HepG2 (cell line): ENCODE measurements around the gene ARHGEF4. TPM values are rescaled to one million over a fixed set of nuclear protein-coding genes. Genes with fewer than 3 reads are reported as not detected.

Experiments used
- ATAC-seq: fragments of 200-7000 bp; cut with Tn5 transposase; 3 replicates; pipeline ENCODE4 v1.9.1; 2020; ENCODE audit warnings: mild to moderate bottlenecking, moderate library complexity
- BruUV-seq: library from RNA; stranded (reverse); fragments of 400-500 nt; replicated peaks from 2 replicates; lab custom pipeline; 2021; lab: Mats Ljungman, UMichigan
- CTCF ChIA-PET: fragments of 300-600 bp; formaldehyde crosslinking; extraction: SDS; loops from one replicate; lab custom pipeline; 2021; ENCODE audit warnings: low total read pairs, inconsistent platforms, low intra/inter-chr PET ratio; lab: Yijun Ruan, JAX
- POLR2A ChIA-PET: fragments of 350-600 bp; sonication (Branson Sonifier 250); formaldehyde crosslinking; loops from one replicate; lab custom pipeline; 2020; ENCODE audit warnings: antibody characterized with exemption, inconsistent platforms; lab: Yijun Ruan, JAX
- DNase-seq: peaks from one replicate; pipeline ENCODE4 v3.0.0-alpha.2; 2015; ENCODE audit warnings: low spot score
- FAIRE-seq: peaks from 3 replicates; lab custom pipeline; 2011; peaks lifted over from hg19 to GRCh38; lab: Jason Lieb, UNC
- H2AFZ ChIP-seq: one replicate; pipeline ENCODE4 v1.6.1; 2011; ENCODE audit warnings: low read length, inconsistent platforms
- H3K27ac ChIP-seq: fragments of 300-600 bp; 3 replicates; pipeline ENCODE4 v1.8.0; 2011; ENCODE audit warnings: mixed run types, mild to moderate bottlenecking, mixed read lengths, low read length, inconsistent platforms; ENCODE audit not compliant: insufficient read depth; ENCODE audit errors: extremely low read length
- H3K27me3 ChIP-seq, 2 experiments: fragments of 200-600 bp in 1 of 2; 2 replicates in 1 of 2; 3 replicates in 1 of 2; pipeline versions ENCODE4 v1.6.0 to v1.8.0; 2011; ENCODE audit warnings: low read length in 2 of 2, mild to moderate bottlenecking in 2 of 2, moderate library complexity in 2 of 2, inconsistent platforms in 1 of 2; ENCODE audit not compliant: insufficient read depth in 2 of 2, control insufficient read depth in 1 of 2
- H3K36me3 ChIP-seq, 2 experiments: fragments of 200-600 bp in 1 of 2; replicated peaks in 1 of 2; 2 replicates in 1 of 2; 3 replicates in 1 of 2; pipeline versions ENCODE4 v1.5.1 to v1.8.0; 2011; ENCODE audit warnings: low read length in 2 of 2, inconsistent platforms in 1 of 2; ENCODE audit not compliant: insufficient read depth in 2 of 2, control insufficient read depth in 1 of 2
- H3K4me1 ChIP-seq: 2 replicates; pipeline ENCODE4 v1.5.1; 2012; ENCODE audit warnings: low read length, inconsistent platforms; ENCODE audit not compliant: insufficient read depth
- H3K4me2 ChIP-seq: 2 replicates; pipeline ENCODE4 v1.6.0; 2011; ENCODE audit warnings: low read depth, low read length, inconsistent platforms
- H3K4me3 ChIP-seq, 3 experiments: fragments of 200-600 bp in 1 of 3; sonication (generic), shearing (Covaris generic) in 1 of 3; replicated peaks in 1 of 3; 2 replicates each; pipeline ENCODE4 v1.5.1; 2011 to 2016; ENCODE audit warnings: low read length in 3 of 3, inconsistent platforms in 2 of 3, low read depth in 2 of 3, mild to moderate bottlenecking in 2 of 3, control low read depth in 1 of 3, mixed read lengths in 1 of 3; ENCODE audit not compliant: insufficient read depth in 1 of 3
- H3K79me2 ChIP-seq: one replicate; pipeline ENCODE4 v1.6.1; 2011; ENCODE audit warnings: low read length, inconsistent platforms; ENCODE audit not compliant: insufficient read depth
- H3K9ac ChIP-seq: 2 replicates; pipeline ENCODE4 v1.6.0; 2011; ENCODE audit warnings: mild to moderate bottlenecking, low read depth, low read length, inconsistent platforms; ENCODE audit not compliant: insufficient read depth
- H3K9me3 ChIP-seq: 2 replicates; pipeline ENCODE4 v1.5.1; 2012; ENCODE audit warnings: mild to moderate bottlenecking, low read length
- H4K20me1 ChIP-seq: 2 replicates; pipeline ENCODE4 v1.6.0; 2011; ENCODE audit warnings: inconsistent platforms, mild to moderate bottlenecking, low read length, moderate library complexity; ENCODE audit not compliant: insufficient read depth
- MAFF ChIP-seq: IDR thresholded peaks from 2 replicates; pipeline ENCODE4 v1.6.1; 2011; ENCODE audit warnings: low read depth, low read length, improper control_type of control experiment
- MAFK ChIP-seq, 2 experiments: IDR thresholded peaks in 1 of 2; conservative IDR thresholded peaks in 1 of 2; 2 replicates each; pipeline ENCODE4 v1.6.1; 2011; ENCODE audit warnings: improper control_type of control experiment in 2 of 2, low read length in 2 of 2
- SSRP1 ChIP-seq: IDR thresholded peaks from 2 replicates; pipeline ENCODE4 v1.6.1; 2016; ENCODE audit warnings: control low read depth
- ZNF138 ChIP-seq: sonication (generic); formaldehyde crosslinking; IDR thresholded peaks from 2 replicates; pipeline ENCODE4 v1.5.0; 2020; ENCODE audit warnings: mild to moderate bottlenecking, low read depth, missing genetic modification reagents
- ZNF383 ChIP-seq: sonication (generic); formaldehyde crosslinking; IDR thresholded peaks from 2 replicates; pipeline ENCODE4 v1.4.0; 2020; ENCODE audit warnings: missing genetic modification reagents, mild to moderate bottlenecking, borderline replicate concordance
- ZNF607 ChIP-seq: sonication (generic); formaldehyde crosslinking; IDR thresholded peaks from 2 replicates; pipeline ENCODE4 v1.5.1; 2020; ENCODE audit warnings: missing genetic modification reagents, mild to moderate bottlenecking, borderline replicate concordance
- WGBS: methylation state at CpG from one replicate; pipeline ENCODE4 v1.1.6; 2017; ENCODE audit warnings: low lambda C conversion rate; 5-methylcytosine and 5-hydroxymethylcytosine counted together
- in situ Hi-C: cut with HindIII; loops from 2 replicates; pipeline ENCODE4 v1.10.0; 2017; ENCODE audit warnings: low pct_unique_long_range_greater_than_20kb; ENCODE audit not compliant: extremely low pct_ligation_motif_present
- intact Hi-C: fragments of 100-400 bp; cut with micrococcal nuclease; formaldehyde crosslinking; loops from one replicate; pipeline ENCODE4 v1.10.0; 2022; ENCODE audit not compliant: unreplicated experiment
- polyA plus RNA-seq, 8 experiments: library from polyadenylated mRNA; depleted of rRNA in 3 of 8; stranded (reverse) in 7 of 8; unstranded in 1 of 8; fragments of >200 nt; fragmentation: Illumina TruSeq in 4 of 8; extraction: Trizol in 4 of 8; gene quantifications; 2 replicates each; pipeline versions ENCODE4 v1.2.1 to v1.2.3, GENCODE V29; 2011 to 2016; ENCODE audit warnings: low read depth in 4 of 8, missing spikeins in 1 of 8, mixed read lengths in 1 of 8; ENCODE audit not compliant: insufficient read depth in 1 of 8
- total RNA-seq, 5 experiments: library from RNA; depleted of rRNA; stranded (reverse); fragments of >200 nt; fragmentation: Illumina TruSeq; extraction: Trizol; gene quantifications; 2 replicates each; pipeline ENCODE4 v1.2.3, GENCODE V29; 2016; ENCODE audit warnings: low read depth in 1 of 5
- TF ChIP-seq, protein P1 (sequence below): sonication (generic); formaldehyde crosslinking; IDR thresholded peaks from 2 replicates; pipeline ENCODE4 v1.8.0; 2022; ENCODE audit warnings: missing genetic modification reagents, mild to moderate bottlenecking, borderline replicate concordance

The ARHGEF4 gene
- total and polyA plus RNA-seq, 2 of the 13 experiments (the other 11 are each of a cell fraction or from before 2014, with no cell fraction given), result 0.11 to 0.13 TPM

DNA sequence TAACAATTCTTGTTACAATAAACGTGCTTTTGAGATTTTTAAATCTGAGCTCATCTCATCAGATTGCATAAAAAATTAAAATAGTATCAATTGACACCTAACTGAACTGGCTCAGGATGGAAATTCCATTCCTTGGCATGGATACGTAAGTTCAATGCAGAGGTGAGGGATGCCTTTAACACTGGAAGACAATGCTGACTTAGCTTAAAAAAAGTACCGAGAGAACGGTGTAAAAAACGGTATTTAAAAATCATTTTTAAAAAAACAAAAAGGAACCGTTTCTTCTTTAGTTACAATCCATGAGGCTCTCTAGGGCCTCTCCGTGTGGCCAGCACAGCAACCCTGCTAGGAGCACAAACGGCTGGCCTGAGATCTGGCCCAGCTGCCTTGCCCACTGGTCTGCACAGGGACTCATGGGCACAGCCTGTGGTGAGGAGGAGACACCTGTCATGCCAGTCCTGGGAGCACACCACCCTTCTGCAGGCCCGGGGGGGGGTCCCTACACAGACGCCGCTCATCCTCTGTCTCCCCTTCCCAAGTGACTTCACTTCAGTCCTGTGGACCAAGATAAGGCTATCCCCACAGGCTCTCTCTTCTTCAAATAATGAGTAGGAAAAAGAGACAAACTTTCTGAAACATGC lies 211.3 kb downstream of the ARHGEF4 start:
- in situ Hi-C loops (no loop called here), intact Hi-C loops (no loop called here)
- WGBS, result 96% methylated on average over 11 of the region's 11 CpGs
- Histone ChIP-seq H3K4me2 (no peak overlapping the region), H2AFZ (no peak overlapping the region), H3K4me3 (no peak overlapping the region), H3K27me3 (no peaks in the 10 kb centered on the region), H3K9me3 (no peaks in the 10 kb centered on the region), H3K9ac (no peak overlapping the region), H3K4me1 (no peaks in the 10 kb centered on the region), H4K20me1 (peaks cover 2% of the 10 kb centered on the region), H3K27ac (no peak overlapping the region), H3K36me3 (peaks cover 44 to 63% of the 10 kb centered on the region in 2 experiments), H3K79me2 (no peaks in the 10 kb centered on the region)
- DNase-seq, result no peak
- no peak for ATAC-seq
- no TSS peak for BruUV-seq
- no peak for FAIRE-seq
- ChIA-PET POLR2A (no interaction called here), CTCF (no interaction called here)
- TF ChIP-seq MAFF (peak; percentile 75), MAFK (conservative IDR thresholded peaks at IDR 0.05 in 1 of 2, IDR thresholded peaks at IDR 0.05 in 1 of 2; ENCODE audit: low read length in 2 of 2) (peak; percentile 69 to 90), SSRP1 (no peak)

DNA sequence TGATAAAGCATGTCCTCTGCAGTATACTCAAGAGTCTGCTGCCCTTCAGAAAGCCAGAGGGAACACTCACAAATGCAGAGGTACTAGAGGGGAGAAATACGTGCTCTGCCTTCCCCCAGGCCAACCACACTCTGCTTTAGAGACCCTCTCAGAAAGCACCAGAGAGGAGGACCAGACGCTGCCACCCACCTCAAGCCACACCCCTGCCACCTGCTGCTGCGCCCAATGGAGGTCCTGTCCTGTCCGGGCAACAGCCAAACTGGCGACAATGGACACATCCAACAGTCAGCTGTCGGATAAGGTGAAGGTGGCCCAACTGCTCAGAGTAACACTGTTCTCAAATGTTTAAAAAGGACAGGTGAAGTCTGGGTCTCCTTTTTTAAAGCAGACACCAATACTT lies 211.9 kb downstream of the ARHGEF4 start:
- ChIA-PET CTCF (no interaction called here), POLR2A (no interaction called here)
- H3K27ac ChIP-seq, result no peak overlapping the region
- H2AFZ ChIP-seq, result no peak overlapping the region
- TF ChIP-seq, protein P1, sequence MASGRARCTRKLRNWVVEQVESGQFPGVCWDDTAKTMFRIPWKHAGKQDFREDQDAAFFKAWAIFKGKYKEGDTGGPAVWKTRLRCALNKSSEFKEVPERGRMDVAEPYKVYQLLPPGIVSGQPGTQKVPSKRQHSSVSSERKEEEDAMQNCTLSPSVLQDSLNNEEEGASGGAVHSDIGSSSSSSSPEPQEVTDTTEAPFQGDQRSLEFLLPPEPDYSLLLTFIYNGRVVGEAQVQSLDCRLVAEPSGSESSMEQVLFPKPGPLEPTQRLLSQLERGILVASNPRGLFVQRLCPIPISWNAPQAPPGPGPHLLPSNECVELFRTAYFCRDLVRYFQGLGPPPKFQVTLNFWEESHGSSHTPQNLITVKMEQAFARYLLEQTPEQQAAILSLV, result no peak
- TF ChIP-seq ZNF607 (no peak), ZNF138 (no peak), ZNF383 (no peak)
- no peak overlapping the region for H3K9ac ChIP-seq
- no peaks in the 10 kb centered on the region for H3K27me3 ChIP-seq
- no peaks in the 10 kb centered on the region for H3K4me1 ChIP-seq
- DNase-seq (no peak), FAIRE-seq (no peak), ATAC-seq (no peak)
- no peak overlapping the region for H3K4me2 ChIP-seq
- intact Hi-C loops (no loop called here), in situ Hi-C loops (no loop called here)
- peaks cover 2% of the 10 kb centered on the region for H4K20me1 ChIP-seq
- no TSS peak for BruUV-seq
- H3K4me3 ChIP-seq, result no peak overlapping the region
- peaks cover 47 to 69% of the 10 kb centered on the region in 2 experiments for H3K36me3 ChIP-seq
- no peaks in the 10 kb centered on the region for H3K9me3 ChIP-seq
- no peaks in the 10 kb centered on the region for H3K79me2 ChIP-seq
- 96% methylated on average over 6 of the region's 6 CpGs for WGBS
